GM18507 (cell line): ENCODE results near the gene ADIPOQ.
"Not testable (repeated sequence)": the region's sequence is repeated elsewhere in the genome, so short reads cannot be mapped to it uniquely, and the experiment has no call there.

Experiments
- DNase-seq: peaks from one replicate; pipeline ENCODE4 v3.0.0; 2011; ENCODE audit warnings: low read depth; ENCODE audit not compliant: insufficient read length; ENCODE audit errors: extremely low spot score
- FAIRE-seq: peaks from 2 replicates; lab custom pipeline; 2011; peaks lifted over from hg19 to GRCh38; lab: Jason Lieb, UNC

Gene ADIPOQ

DNA sequence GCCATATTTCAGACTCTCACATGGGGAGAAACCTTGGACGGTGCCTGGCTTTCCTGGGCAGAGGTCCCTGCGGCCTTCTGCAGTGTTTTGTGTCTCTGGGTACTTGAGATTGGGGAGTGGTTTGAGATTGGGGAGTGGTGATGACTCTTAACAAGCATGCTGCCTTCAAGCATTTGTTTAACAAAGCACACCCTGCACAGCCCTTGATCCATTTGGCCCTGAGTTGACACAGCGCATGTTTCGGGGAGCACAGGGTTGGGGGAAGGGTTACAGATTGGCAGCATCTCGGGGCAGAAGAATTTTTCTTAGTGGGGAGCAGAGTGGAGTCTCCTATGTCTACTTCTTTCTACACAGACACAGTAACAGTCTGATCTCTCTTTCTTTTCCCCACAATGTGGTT lies 23.6 kb downstream of the ADIPOQ start:
- DNase-seq, FAIRE-seq: not testable (repeated sequence)

DNA sequence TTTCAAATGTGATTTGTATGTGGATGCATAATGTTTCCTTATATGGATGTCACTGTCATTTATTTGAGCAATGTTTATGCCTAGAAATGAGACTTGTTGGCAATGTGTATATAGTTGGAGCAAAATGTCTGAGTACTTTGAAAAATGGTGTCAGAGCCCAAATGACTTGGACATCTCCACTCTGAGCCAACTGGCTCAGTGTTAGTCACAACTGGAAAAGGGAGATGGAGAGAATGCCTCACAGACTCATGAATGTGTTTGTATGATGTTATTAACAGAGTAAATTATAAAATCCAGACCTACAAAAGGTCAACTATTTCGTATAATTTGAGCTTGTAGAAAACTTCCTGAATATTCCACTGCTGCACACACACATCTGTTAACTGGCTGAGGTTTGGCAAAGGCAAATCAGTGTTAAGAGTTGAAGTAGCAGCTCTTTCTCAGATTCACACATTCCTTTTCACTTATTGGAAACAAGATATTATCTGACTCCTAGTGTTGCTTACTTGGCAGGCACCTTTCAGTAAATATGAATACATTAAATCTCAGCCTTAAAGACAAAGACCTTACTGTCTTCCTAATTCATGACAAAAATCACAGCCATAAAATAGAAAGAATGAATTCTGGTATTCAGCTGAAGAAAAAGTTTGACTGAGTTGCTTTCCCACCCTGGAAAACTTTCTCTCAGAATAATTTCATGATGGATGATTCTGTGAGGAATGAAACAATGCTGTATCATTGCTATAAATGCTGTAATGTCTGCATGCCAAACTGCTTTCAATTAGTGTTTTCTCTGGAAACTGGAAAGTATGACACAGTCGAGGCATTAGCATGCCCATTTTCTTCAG lies 27.0 kb downstream of the ADIPOQ start:
- no peak for DNase-seq
- FAIRE-seq = no peak

DNA sequence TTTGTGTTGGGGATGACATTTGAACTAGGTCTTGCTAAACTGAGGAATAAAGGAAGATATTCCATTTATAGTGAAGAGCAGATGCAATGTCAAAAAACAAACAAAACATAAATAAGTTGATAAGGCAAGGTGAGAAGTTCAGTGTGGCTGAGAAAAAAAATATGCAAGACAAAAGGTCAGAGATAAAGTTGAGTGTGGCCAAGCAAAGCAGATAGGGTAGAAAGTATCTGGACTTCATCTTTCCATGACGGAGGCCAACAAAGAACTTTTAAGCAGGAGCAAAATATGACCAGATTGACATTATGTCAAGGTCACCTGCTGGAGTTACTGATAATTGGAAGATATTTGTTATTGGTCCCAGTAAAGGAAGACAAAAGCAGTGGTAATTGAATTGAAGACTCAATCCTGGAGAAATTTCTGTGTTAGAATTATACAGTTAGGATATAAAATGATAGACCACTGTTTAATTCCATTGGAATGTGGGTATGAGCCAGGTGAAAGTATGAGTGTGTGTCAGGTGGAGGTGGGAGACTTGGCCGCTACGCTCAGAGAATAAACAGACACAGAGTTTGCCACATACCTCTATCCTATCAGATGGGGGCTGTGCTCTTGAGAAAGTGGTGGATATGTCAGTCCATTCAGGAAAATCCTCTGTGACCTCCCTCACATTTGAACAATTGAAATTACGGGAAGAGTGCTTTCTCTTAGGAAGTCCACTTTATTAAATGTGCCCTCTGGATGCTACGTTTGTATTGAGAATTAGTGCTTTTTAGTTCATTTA lies 28.1 kb downstream of the ADIPOQ start:
- FAIRE-seq (no peak), DNase-seq (no peak)

DNA sequence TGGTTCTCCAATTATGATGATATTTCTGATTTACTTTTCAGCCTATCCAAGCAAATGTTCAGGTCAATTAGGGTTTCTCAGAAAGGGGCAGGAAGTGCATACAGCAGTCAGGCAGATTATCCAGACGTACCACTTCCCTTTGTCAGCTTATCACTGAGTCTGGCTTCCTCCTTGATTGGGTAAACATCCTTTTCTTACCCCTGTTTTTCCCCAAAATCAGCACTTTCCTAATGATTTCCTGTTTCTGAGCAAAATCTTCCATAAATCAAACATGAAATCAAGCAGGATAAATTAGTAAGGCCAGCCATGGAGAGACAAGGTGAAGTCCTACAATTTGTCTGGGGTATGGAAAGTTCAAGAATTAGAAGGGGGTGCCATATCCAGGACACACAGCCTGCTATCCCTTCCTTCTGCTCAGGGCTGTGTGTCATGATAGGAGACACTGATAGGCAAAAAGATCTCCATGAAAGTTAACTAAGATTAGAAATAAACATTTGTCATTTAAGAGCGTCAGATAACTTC lies 29.0 kb downstream of the ADIPOQ start:
- DNase-seq = no peak
- FAIRE-seq = no peak

DNA sequence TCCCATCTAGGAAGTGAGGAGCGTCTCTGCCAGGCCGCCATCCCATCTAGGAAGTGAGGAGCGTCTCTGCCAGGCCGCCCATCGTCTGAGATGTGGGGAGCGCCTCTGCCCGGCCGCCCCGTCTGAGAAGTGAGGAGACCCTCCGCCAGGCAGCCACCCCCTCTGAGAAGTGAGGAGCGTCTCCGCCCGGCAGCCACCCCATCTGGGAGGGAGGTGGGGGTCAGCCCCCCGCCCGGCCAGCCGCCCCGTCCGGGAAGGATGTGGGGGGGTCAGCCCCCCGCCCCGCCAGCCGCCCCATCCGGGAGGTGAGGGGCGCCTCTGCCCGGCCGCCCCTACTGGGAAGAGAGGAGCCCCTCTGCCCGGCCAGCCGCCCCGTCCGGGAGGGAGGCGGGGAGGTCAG lies 31.3 kb downstream of the ADIPOQ start:
- not testable (repeated sequence) for FAIRE-seq, DNase-seq

DNA sequence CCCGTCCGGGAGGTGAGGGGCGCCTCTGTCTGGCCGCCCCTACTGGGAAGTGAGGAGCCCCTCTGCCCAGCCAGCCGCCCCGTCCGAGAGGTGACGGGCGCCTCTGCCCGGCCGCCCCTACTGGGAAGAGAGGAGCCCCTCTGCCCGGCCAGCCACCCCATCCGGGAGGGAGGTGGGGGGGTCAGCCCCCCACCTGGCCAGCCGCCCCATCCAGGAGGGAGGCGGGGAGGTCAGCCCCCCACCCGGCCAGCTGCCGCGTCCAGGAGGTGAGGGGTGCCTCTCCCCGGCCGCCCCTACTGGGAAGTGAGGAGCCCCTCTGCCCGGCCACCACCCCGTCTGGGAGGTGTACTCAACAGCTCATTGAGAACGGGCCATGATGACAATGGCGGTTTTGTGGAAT lies 31.7 kb downstream of the ADIPOQ start:
- not testable (repeated sequence) for DNase-seq, FAIRE-seq

DNA sequence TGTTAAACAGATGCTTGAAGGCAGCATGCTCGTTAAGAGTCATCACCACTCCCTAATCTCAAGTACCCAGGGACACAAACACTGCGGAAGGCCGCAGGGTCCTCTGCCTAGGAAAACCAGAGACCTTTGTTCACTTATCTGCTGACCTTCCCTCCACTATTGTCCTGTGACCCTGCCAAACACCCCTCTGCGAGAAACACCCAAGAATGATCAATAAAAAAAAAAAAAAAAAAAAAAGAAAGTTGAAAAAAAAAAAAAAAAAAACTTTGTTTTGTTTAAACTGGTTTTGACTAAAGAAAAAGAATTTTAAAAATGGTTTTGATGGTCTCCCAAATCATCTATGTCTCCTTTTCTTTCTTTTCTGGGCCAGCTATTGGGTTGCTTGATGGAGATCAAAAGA lies 32.3 kb downstream of the ADIPOQ start:
- DNase-seq, FAIRE-seq: not testable (repeated sequence)

DNA sequence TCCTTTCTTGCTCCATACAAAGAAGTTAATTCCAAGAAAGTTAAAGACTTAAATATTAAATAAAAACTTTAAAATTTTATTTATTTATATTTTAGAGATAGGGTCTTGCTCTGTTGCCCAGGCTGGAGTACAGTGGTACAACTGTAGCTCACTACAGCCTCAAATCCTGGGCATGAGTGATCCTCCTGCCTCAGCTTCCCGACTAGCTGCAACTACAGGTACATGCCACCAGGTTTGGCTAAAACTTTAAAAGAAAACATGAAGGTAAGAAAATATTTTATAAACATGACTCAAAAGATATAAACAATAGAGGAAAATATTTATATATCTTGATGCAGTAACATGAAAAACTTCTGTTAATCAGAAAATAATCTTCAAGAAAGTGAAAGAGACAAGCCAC lies 33.2 kb downstream of the ADIPOQ start:
- DNase-seq = no peak

DNA sequence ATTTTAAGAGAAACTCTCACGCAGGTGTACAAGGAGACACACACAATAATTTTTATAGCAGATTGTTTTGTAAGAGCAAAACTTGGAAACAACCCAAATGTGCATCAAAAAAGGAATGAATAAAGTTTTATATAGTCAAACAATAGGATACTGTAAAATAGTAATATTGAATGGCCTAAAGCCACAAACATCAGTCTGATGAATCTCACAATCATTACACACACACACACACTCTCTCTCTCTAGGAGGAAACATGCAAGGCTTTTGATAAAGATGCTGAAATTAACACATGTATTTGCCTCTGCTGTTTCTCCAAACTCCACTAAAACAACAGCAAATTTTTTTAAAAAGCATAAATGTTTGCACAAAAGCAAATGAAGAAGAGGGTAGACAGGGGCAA lies 37.3 kb downstream of the ADIPOQ start:
- no peak for DNase-seq
- no peak for FAIRE-seq

More for the DNA sequence above, 33.2 kb downstream of the ADIPOQ start:
- no peak for FAIRE-seq

DNA sequence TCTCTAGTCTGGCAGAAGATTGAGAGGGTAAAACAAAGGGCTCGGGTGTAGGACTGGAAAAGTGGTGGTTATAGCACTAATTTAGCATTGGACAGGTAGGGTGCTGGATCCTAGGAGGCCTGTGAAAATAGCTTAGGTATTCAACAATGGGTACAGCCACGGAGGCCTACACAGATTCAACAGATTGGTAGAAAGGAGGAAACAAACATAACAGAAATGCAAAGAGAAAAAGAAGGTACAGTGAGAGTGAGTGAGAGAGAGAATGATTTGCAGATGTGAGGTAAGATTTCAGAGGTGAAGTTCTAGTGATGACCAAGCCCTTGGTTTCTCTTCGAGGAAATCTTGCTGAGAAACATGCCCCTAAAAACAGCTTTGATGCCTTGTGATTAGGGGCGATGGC lies 37.9 kb downstream of the ADIPOQ start:
- FAIRE-seq = no peak

DNA sequence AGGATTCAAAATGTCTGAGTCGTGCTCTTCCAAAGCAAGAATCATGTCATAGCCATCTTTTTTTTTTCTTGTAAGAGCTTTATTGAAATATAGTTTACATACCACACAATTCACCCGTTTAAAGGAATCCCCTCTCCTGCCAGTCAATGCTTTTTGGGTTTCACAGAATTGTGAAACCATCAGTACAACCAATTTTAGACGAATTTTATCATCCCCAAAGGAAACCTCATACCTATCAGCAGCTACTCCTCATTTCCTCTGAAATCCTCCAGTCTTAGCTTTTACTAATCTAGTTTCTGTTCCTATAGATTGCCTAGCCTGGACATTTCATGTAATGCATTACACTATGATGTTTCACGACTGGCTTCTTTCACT lies 39.6 kb downstream of the ADIPOQ start:
- DNase-seq = no peak
- FAIRE-seq = no peak

More for the DNA sequence above, 37.9 kb downstream of the ADIPOQ start:
- no peak for DNase-seq

DNA sequence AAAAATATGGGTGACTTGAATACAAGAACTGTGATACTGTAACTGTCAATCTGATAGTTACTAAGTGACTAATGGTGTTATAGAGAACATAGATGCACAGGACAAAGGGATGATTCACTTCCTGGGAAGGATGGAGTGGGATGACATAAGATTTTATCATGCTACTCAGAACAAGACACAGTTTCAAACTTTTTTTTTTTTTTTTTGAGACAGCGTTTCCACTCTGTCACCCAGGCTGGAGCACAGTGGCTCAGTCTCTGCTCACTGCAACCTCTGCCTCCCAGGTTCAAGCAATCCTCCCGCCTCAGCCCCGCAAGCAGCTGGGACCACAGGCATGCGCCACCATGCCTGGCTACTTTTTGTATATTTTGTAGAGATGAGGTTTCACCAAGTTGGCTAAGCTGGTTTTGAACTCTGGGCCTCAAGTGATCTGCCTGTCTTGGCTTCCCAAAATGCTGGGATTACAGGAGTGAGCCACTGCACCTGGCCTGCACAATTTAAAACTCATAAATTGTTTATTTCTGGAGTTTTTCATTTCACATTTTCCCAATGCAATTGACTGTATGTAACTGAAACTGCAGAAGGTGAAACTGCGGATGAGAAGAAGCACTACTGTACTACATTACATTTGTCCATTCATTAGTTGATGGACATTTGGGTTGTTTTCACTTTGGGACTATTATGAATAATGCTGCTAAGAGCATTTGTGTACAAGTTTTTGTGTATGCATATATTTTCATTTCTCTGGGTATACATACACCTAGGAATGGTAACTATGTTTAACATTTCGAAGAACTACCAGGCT lies 40.6 kb downstream of the ADIPOQ start:
- no peak for DNase-seq
- FAIRE-seq = no peak

DNA sequence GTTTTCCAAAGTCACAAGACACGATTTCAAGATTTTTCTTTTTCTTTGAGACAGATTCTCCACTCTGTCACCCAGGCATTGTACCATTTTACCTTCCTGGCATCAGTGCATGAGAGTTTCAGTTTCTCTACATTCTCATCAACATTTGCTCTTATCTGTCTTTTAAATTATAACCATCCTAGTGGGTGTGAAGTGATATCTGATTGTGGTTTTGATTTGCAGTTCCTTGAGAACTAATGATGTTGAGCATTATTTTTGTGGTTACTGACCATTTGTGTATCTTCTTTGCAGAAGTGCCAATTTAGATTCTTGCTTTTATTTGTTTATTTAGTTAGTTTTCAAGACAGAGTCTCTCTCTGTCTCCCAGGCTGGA lies 41.2 kb downstream of the ADIPOQ start:
- DNase-seq (no peak), FAIRE-seq (no peak)

DNA sequence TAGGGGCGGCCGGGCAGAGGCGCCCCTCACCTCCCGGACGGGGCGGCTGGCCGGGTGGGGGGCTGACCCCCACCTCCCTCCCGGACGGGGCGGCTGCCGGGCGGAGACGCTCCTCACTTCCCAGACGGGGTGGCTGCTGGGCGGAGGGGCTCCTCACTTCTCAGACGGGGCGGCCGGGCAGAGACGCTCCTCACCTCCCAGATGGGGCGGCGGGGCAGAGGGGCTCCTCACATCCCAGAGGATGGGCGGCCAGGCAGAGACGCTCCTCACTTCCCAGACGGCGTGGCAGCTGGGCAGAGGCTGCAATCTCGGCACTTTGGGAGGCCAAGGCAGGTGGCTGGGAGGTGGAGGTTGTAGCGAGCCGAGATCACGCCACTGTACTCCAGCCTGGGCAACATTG lies 42.4 kb downstream of the ADIPOQ start:
- not testable (repeated sequence) for FAIRE-seq, DNase-seq

DNA sequence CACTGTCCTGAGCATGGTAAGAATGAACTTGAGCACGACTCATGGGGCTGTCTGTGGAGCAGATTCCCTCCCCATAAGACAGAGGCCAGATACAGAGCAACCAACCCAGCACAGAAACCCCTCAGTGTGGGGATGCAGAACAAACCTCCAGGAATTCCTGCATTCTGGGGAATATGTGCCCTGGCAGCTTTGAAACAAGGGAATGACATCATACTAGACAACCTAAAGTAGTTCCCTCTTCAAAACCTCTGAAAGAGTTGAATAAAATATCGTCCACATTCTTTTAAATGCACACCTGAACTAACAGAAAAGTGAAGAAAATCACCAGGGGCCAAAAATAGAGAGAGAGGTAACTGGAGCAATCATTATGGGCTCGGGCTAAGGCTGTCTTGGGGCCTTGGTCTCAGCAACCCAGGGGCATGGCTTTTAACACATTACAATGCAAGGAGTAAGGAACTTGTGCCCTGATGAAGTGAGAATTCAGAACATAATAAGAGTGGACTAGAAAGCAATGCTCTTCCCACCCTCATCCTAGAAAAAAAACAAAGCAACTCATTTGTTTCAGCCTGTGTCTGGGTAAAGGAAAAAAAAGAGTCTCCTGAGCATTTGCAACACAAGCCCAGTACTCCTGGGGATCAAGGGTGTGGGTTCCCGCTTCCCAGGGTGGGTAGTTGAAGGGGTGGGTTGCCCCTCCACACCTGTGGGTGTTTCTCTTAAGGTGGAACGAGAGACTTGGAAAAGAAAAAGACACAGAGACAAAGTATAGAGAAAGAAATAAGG lies 43.9 kb downstream of the ADIPOQ start:
- DNase-seq (no peak), FAIRE-seq (no peak)

DNA sequence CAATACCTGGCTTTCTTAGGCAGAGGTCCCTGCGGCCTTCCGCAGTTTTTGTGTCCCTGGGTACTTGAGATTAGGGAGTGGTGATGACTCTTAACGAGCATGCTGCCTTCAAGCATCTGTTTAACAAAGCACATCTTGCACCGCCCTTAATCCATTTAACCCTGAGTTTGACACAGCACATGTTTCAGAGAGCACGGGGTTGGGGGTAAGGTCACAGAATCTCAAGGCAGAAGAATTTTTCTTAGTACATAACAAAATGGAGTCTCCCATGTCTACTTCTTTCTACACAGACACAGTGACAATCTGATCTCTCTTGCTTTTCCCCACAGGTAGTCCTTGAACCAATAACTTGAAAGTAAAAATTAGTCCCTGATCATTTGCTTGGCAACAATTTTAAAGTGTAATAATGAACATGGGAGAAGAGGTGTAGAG lies 45.0 kb downstream of the ADIPOQ start:
- not testable (repeated sequence) for FAIRE-seq

DNA sequence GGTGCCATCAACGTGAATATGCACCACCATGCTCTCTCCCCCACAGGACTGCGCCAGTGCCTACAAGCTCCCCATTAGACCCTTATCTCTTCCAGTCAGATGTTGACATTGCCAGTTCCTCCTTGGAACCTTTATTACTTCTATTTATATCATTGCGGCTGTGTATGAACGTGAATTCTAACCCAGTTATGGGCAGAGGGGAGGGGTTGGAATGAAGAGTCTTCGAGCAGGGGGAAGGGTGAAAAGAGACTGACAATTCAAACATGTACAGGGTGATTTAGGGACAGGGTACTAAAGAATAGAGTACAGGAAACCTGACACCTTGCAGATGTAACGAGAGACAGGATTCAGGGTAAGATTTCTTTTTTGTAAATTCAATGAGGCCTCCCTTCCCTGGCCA lies 46.1 kb downstream of the ADIPOQ start:
- FAIRE-seq (no peak), DNase-seq (no peak)

More for the DNA sequence above, 45.0 kb downstream of the ADIPOQ start:
- DNase-seq = not testable (repeated sequence)

DNA sequence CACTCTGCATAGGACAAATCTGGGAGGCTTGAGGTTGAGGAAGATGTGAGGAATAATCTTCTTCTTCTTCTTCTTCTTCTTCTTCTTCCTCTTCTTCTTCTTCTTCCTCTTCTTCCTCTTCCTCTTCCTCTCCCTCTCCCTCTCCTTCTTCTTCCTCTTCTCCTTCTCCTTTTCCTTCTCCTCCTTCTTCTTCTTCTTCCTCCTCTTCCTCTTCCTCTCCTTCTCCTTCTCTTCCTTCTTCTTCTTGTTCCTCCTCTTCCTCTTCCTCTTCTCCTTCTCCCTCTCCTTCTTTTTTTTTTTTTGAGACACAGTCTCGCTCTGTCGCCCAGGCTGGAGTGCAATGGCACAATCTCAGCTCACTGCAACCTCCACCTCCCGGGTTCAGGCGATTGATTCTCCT lies 47.2 kb downstream of the ADIPOQ start:
- not testable (repeated sequence) for FAIRE-seq, DNase-seq

DNA sequence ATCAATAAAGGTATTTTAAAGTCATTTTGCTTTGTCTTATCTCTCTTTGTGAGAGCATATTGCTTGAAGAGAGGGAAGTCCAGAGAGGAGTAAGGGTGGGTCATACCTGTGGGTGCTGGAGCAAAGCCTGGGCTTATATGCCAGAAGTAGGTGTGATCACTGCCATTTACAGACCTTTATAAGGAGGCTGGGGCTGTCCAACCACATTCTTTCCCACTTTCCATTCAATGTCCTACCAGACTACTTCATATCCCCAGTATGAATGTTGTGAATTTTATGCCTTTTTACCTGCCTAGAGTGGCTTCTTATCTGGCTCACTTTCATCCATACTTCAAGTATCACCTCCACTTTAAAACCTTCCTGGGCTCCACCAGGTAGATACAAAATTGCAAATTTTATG lies 48.4 kb downstream of the ADIPOQ start:
- no peak for DNase-seq
- FAIRE-seq = no peak
